Liver (tissue), 9 donors: ENCODE measurements around the gene DAPK2. TPM values are rescaled to one million over a fixed set of nuclear protein-coding genes. Genes with fewer than 3 reads are reported as not detected.
A peak's percentile ranks its signal among the peaks of the same experiment; 100 is the strongest.

Source experiments
- DNase-seq: peaks from one replicate; pipeline ENCODE4 v3.0.0-alpha.2; 2017; ENCODE audit warnings: low spot score
- H3K27ac ChIP-seq, 2 donors: one replicate each; pipeline ENCODE4 v1.7.0; 2013; ENCODE audit warnings: inconsistent platforms in 2 of 2, low read length in 2 of 2, control low read depth in 1 of 2, low read depth in 1 of 2, mild to moderate bottlenecking in 1 of 2
- H3K27me3 ChIP-seq, 4 donors: one replicate each; pipeline versions ENCODE4 v1.6.1 to v1.7.0; 2013; ENCODE audit warnings: low read length in 3 of 4, inconsistent platforms in 1 of 4, mild to moderate bottlenecking in 1 of 4, moderate library complexity in 1 of 4; ENCODE audit not compliant: control insufficient read depth in 4 of 4, insufficient read depth in 4 of 4
- H3K36me3 ChIP-seq, 4 donors: one replicate each; pipeline versions ENCODE4 v1.6.1 to v1.7.0; 2013; ENCODE audit warnings: low read length in 3 of 4, mild to moderate bottlenecking in 3 of 4, low read depth in 1 of 4, moderate library complexity in 1 of 4; ENCODE audit not compliant: control insufficient read depth in 4 of 4, insufficient read depth in 3 of 4
- H3K4me1 ChIP-seq, 4 donors: one replicate each; pipeline versions ENCODE4 v1.6.1 to v1.7.0; 2013; ENCODE audit warnings: low read length in 3 of 4, mild to moderate bottlenecking in 3 of 4, moderate library complexity in 1 of 4; ENCODE audit not compliant: control insufficient read depth in 4 of 4, insufficient read depth in 4 of 4
- H3K4me3 ChIP-seq, 3 donors: one replicate each; pipeline versions ENCODE4 v1.6.1 to v1.7.0; 2013; ENCODE audit warnings: low read length in 3 of 3, control low read depth in 1 of 3, low read depth in 1 of 3, mild to moderate bottlenecking in 1 of 3
- H3K9ac ChIP-seq, 2 donors: one replicate each; pipeline ENCODE4 v1.7.0; 2013; ENCODE audit warnings: low read length in 2 of 2, mild to moderate bottlenecking in 2 of 2, moderate library complexity in 2 of 2, control low read depth in 1 of 2, low read depth in 1 of 2
- H3K9me3 ChIP-seq, 4 donors: one replicate each; pipeline versions ENCODE4 v1.6.1 to v1.7.0; 2013; ENCODE audit warnings: low read length in 3 of 4; ENCODE audit not compliant: control insufficient read depth in 4 of 4
- FOXA2 ChIP-seq: IDR thresholded peaks from 2 replicates; pipeline ENCODE4 v1.6.1; 2016; ENCODE audit warnings: antibody characterized with exemption
- GABPA ChIP-seq, 2 donors: IDR thresholded peaks in 1 of 2; conservative IDR thresholded peaks in 1 of 2; 2 replicates each; pipeline ENCODE4 v1.6.1; 2016; ENCODE audit warnings: antibody characterized with exemption in 2 of 2, mild to moderate bottlenecking in 1 of 2, moderate library complexity in 1 of 2
- HNF4G ChIP-seq: IDR thresholded peaks from 2 replicates; pipeline ENCODE4 v1.6.1; 2016; ENCODE audit warnings: antibody characterized with exemption
- JUND ChIP-seq, 2 donors: IDR thresholded peaks; 2 replicates each; pipeline ENCODE4 v1.6.1; 2016; ENCODE audit warnings: antibody characterized with exemption in 2 of 2
- NR2F2 ChIP-seq: IDR thresholded peaks from 2 replicates; pipeline ENCODE4 v1.6.1; 2016; ENCODE audit warnings: antibody characterized with exemption
- SP1 ChIP-seq: IDR thresholded peaks from 2 replicates; pipeline ENCODE4 v1.6.1; 2018; ENCODE audit warnings: antibody characterized with exemption, mild to moderate bottlenecking
- YY1 ChIP-seq: IDR thresholded peaks from 2 replicates; pipeline ENCODE4 v1.6.1; 2016; ENCODE audit warnings: antibody characterized with exemption, mild to moderate bottlenecking
- WGBS: extraction: QIAGEN DNeasy Blood & Tissue Kit; methylation state at CpG from one replicate; pipeline ENCODE4 v1.1.7; 2013; 5-methylcytosine and 5-hydroxymethylcytosine counted together
- polyA plus RNA-seq, 2 donors: library from polyadenylated mRNA; stranded (reverse) in 1 of 2; unstranded in 1 of 2; fragments of 200-250 nt in 1 of 2; fragments of >200 nt in 1 of 2; fragmentation: Nextera tagmentation in 1 of 2; extraction: Ambion mirVana in 1 of 2; gene quantifications; one replicate each; pipeline versions ENCODE4 v1.2.1 to v1.2.3, GENCODE V29; 2013 to 2015
- total RNA-seq, 2 donors: library from RNA; depleted of rRNA; stranded (reverse); fragments of >200 nt; gene quantifications; one replicate each; pipeline ENCODE4 v1.2.3, GENCODE V29; 2014
- TF ChIP-seq, protein P1 (sequence below): IDR thresholded peaks from 2 replicates; pipeline ENCODE4 v1.6.1; 2016; ENCODE audit warnings: antibody characterized with exemption, mild to moderate bottlenecking
- TF ChIP-seq, protein P2 (sequence below): fragments of 150-350 bp; IDR thresholded peaks from 2 replicates; pipeline ENCODE4 v1.5.1; 2017; ENCODE audit warnings: improper control_type of control experiment, low read depth, low read length; ENCODE audit not compliant: missing input control
- TF ChIP-seq, protein P3 (sequence below): IDR thresholded peaks from 2 replicates; pipeline ENCODE4 v1.6.1; 2016; ENCODE audit warnings: antibody characterized with exemption
- TF ChIP-seq, protein P4 (sequence below): IDR thresholded peaks from 2 replicates; pipeline ENCODE4 v1.6.1; 2016; ENCODE audit warnings: antibody characterized with exemption
- donor health status: healthy.
- donor health status: healthy.
- donor health status: healthy.
- donor health status: healthy.
- donor health status: healthy.

Gene DAPK2
- total and polyA plus RNA-seq, 4 donors: 1.0 to 3.6 (median 1.1) TPM

DNA sequence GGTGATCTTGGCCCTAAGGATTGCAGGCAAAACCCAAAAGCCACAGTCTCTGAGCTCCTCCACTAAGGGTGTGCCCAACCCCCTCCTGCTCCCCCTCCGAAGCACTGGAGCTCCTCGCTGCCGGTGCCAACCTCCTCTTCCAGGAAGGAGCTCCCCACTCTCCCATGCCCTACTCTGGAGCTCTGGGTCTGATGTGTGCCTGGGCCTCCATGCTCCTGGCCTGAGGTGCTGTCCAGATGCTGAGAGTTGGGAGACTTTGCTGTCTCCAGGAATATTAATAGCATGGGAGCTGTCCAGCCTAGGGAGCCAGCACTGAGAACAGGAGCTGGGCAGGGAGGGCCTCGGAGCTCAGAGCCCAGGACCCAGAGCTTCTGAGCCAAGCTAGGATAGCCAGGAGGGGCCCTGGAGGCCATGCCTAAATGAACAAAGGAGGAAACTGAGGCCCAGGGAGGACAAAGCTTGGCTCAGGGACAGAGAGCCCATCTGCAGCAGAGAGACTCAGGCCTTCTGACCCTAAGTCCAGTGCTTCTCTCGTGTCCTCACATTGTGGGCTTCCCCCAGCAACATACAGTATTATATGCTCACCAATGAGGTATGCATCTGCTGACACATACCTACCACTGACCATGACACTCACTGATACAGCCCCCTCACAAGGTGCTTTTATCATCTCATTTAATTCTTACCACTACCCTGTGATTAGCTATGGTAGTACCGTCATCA lies 175.6 kb downstream of the DAPK2 start:
- Histone ChIP-seq H3K9ac (no peak overlapping the region), H3K27ac (no peak overlapping the region), H3K4me1 (no peaks in the 10 kb centered on the region), H3K27me3 (no peaks in the 10 kb centered on the region), H3K36me3 (no peaks in the 10 kb centered on the region), H3K9me3 (no peaks in the 10 kb centered on the region), H3K4me3 (no peak overlapping the region)
- no peak for TF ChIP-seq FOXA2
- no peak for TF ChIP-seq YY1
- TF ChIP-seq, protein P1, sequence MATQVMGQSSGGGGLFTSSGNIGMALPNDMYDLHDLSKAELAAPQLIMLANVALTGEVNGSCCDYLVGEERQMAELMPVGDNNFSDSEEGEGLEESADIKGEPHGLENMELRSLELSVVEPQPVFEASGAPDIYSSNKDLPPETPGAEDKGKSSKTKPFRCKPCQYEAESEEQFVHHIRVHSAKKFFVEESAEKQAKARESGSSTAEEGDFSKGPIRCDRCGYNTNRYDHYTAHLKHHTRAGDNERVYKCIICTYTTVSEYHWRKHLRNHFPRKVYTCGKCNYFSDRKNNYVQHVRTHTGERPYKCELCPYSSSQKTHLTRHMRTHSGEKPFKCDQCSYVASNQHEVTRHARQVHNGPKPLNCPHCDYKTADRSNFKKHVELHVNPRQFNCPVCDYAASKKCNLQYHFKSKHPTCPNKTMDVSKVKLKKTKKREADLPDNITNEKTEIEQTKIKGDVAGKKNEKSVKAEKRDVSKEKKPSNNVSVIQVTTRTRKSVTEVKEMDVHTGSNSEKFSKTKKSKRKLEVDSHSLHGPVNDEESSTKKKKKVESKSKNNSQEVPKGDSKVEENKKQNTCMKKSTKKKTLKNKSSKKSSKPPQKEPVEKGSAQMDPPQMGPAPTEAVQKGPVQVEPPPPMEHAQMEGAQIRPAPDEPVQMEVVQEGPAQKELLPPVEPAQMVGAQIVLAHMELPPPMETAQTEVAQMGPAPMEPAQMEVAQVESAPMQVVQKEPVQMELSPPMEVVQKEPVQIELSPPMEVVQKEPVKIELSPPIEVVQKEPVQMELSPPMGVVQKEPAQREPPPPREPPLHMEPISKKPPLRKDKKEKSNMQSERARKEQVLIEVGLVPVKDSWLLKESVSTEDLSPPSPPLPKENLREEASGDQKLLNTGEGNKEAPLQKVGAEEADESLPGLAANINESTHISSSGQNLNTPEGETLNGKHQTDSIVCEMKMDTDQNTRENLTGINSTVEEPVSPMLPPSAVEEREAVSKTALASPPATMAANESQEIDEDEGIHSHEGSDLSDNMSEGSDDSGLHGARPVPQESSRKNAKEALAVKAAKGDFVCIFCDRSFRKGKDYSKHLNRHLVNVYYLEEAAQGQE: peak; percentile 99
- no peak for TF ChIP-seq HNF4G
- TF ChIP-seq SP1: no peak
- TF ChIP-seq, protein P2, sequence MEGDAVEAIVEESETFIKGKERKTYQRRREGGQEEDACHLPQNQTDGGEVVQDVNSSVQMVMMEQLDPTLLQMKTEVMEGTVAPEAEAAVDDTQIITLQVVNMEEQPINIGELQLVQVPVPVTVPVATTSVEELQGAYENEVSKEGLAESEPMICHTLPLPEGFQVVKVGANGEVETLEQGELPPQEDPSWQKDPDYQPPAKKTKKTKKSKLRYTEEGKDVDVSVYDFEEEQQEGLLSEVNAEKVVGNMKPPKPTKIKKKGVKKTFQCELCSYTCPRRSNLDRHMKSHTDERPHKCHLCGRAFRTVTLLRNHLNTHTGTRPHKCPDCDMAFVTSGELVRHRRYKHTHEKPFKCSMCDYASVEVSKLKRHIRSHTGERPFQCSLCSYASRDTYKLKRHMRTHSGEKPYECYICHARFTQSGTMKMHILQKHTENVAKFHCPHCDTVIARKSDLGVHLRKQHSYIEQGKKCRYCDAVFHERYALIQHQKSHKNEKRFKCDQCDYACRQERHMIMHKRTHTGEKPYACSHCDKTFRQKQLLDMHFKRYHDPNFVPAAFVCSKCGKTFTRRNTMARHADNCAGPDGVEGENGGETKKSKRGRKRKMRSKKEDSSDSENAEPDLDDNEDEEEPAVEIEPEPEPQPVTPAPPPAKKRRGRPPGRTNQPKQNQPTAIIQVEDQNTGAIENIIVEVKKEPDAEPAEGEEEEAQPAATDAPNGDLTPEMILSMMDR: no peak
- no peak for DNase-seq
- 81% methylated on average over 6 of the region's 6 CpGs for WGBS

DNA sequence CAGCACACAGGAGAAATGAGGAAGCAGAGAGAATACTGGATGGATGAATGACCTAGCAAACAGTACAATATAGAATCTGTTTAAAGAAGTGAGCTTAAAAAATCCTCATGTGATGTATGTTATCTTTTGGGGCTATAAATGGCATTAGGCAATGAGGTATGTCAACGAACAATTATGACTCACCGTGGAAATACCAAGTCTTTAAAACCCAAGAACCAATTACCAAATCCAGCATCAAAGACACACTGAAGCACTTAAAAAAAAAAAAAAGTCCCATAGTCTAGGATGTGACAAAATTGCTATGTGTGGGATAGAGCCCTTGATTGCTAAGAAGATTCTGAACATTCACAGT lies 176.3 kb downstream of the DAPK2 start:
- 74% methylated on average over 2 of the region's 2 CpGs for WGBS
- DNase-seq: no peak
- H3K9ac ChIP-seq: no peak overlapping the region
- H3K27me3 ChIP-seq: no peaks in the 10 kb centered on the region
- TF ChIP-seq JUND (IDR thresholded peaks at IDR 0.05) (no peak), FOXA2 (no peak), NR2F2 (no peak), GABPA (IDR thresholded peaks at IDR 0.05 in 1 of 2, conservative IDR thresholded peaks at IDR 0.05 in 1 of 2) (no peak), HNF4G (no peak)
- TF ChIP-seq, protein P3, sequence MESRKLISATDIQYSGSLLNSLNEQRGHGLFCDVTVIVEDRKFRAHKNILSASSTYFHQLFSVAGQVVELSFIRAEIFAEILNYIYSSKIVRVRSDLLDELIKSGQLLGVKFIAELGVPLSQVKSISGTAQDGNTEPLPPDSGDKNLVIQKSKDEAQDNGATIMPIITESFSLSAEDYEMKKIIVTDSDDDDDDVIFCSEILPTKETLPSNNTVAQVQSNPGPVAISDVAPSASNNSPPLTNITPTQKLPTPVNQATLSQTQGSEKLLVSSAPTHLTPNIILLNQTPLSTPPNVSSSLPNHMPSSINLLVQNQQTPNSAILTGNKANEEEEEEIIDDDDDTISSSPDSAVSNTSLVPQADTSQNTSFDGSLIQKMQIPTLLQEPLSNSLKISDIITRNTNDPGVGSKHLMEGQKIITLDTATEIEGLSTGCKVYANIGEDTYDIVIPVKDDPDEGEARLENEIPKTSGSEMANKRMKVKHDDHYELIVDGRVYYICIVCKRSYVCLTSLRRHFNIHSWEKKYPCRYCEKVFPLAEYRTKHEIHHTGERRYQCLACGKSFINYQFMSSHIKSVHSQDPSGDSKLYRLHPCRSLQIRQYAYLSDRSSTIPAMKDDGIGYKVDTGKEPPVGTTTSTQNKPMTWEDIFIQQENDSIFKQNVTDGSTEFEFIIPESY: no peak
- TF ChIP-seq, protein P4, sequence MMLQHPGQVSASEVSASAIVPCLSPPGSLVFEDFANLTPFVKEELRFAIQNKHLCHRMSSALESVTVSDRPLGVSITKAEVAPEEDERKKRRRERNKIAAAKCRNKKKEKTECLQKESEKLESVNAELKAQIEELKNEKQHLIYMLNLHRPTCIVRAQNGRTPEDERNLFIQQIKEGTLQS: no peak
- no peak overlapping the region for H3K4me3 ChIP-seq
- no peak overlapping the region for H3K27ac ChIP-seq
- H3K9me3 ChIP-seq: no peaks in the 10 kb centered on the region
- no peaks in the 10 kb centered on the region for H3K36me3 ChIP-seq
- H3K4me1 ChIP-seq: no peaks in the 10 kb centered on the region
